Panc1 (cell line): Measurements from ENCODE around the gene TECPR2. TPM values are rescaled to one million over a fixed set of nuclear protein-coding genes. Genes with fewer than 3 reads are reported as not detected.

Experiments
- ATAC-seq: fragments of 200-7000 bp; cut with Tn5 transposase; 2 replicates; pipeline ENCODE4 v1.9.1; 2020; ENCODE audit warnings: mild to moderate bottlenecking, moderate library complexity
- BruUV-seq: library from RNA; stranded (reverse); fragments of 400-500 nt; replicated peaks from 2 replicates; lab custom pipeline; 2021; lab: Mats Ljungman, UMichigan
- CTCF ChIA-PET: fragments of 300-600 bp; sonication (Branson Sonifier 250); formaldehyde crosslinking; loops from one replicate; lab custom pipeline; 2022; ENCODE audit warnings: antibody characterized with exemption; lab: Charles Lee
- POLR2A ChIA-PET: fragments of 300-600 bp; sonication (Branson Sonifier 250); formaldehyde crosslinking; loops from one replicate; lab custom pipeline; 2022; ENCODE audit warnings: antibody characterized with exemption; lab: Charles Lee
- DNase-seq: peaks from one replicate; pipeline ENCODE4 v3.0.0-alpha.2; 2010; ENCODE audit warnings: low read depth, low spot score
- H3K27ac ChIP-seq: 2 replicates; pipeline ENCODE4 v1.5.1; 2011; ENCODE audit warnings: mild to moderate bottlenecking, low read length, inconsistent platforms
- H3K27me3 ChIP-seq: fragments of 200-500 bp; sonication (Bioruptor generic); 2 replicates; pipeline ENCODE4 v1.6.0; 2014; ENCODE audit warnings: low read length, inconsistent platforms; ENCODE audit not compliant: control insufficient read depth, insufficient read depth
- H3K36me3 ChIP-seq: fragments of 200-500 bp; sonication (Bioruptor generic); 2 replicates; pipeline ENCODE4 v1.5.1; 2014; ENCODE audit warnings: inconsistent platforms, mild to moderate bottlenecking, low read length, moderate library complexity; ENCODE audit not compliant: control insufficient read depth, insufficient read depth
- H3K4me1 ChIP-seq: 2 replicates; pipeline ENCODE4 v1.5.1; 2011; ENCODE audit warnings: inconsistent platforms, mild to moderate bottlenecking, low read length, moderate library complexity; ENCODE audit not compliant: control insufficient read depth, insufficient read depth
- H3K4me3 ChIP-seq, 2 experiments: 2 replicates each; pipeline ENCODE4 v1.5.1; 2011 to 2012; ENCODE audit warnings: low read depth in 2 of 2, low read length in 2 of 2, mild to moderate bottlenecking in 2 of 2, inconsistent platforms in 1 of 2, moderate library complexity in 1 of 2
- H3K9me3 ChIP-seq: fragments of 200-500 bp; sonication (Bioruptor generic); 2 replicates; pipeline ENCODE4 v1.5.1; 2014; ENCODE audit warnings: low read depth, mild to moderate bottlenecking, inconsistent platforms, low read length, moderate library complexity; ENCODE audit not compliant: control insufficient read depth, insufficient read depth
- POLR2AphosphoS5 ChIP-seq: IDR thresholded peaks from 2 replicates; pipeline ENCODE4 v1.6.1; 2012; ENCODE audit warnings: mild to moderate bottlenecking, low read depth, low read length, moderate library complexity
- SIN3A ChIP-seq: IDR thresholded peaks from 2 replicates; pipeline ENCODE4 v1.6.1; 2012; ENCODE audit warnings: low read depth, mild to moderate bottlenecking, low read length, moderate library complexity, borderline replicate concordance; ENCODE audit not compliant: insufficient read depth
- TCF7L2 ChIP-seq: IDR thresholded peaks from 2 replicates; pipeline ENCODE4 v1.6.1; 2011; ENCODE audit warnings: mild to moderate bottlenecking, low read depth, low read length, inconsistent platforms
- in situ Hi-C: cut with HindIII; loops from 2 replicates; pipeline ENCODE4 v1.10.0; 2016; ENCODE audit warnings: low sequenced_read_pairs, low pct_unique_long_range_greater_than_20kb
- intact Hi-C: fragments of 100-400 bp; cut with micrococcal nuclease; formaldehyde crosslinking; loops from one replicate; pipeline ENCODE4 v1.10.0; 2022; ENCODE audit not compliant: unreplicated experiment
- total RNA-seq: library from RNA; stranded (reverse); gene quantifications from one replicate; pipeline ENCODE4 v1.2.1, GENCODE V29; 2021; ENCODE audit not compliant: unreplicated experiment
- TF ChIP-seq, protein P1 (sequence below): fragments of 450-650 bp; IDR thresholded peaks from 2 replicates; pipeline ENCODE4 v1.5.1; 2017; ENCODE audit warnings: mild to moderate bottlenecking
- TF ChIP-seq, protein P2 (sequence below), 2 experiments: IDR thresholded peaks; 2 replicates each; pipeline ENCODE4 v1.6.1; 2011 to 2012; ENCODE audit warnings: low read depth in 2 of 2, control low read depth in 1 of 2, low read length in 1 of 2, mild to moderate bottlenecking in 1 of 2, moderate library complexity in 1 of 2; ENCODE audit not compliant: insufficient read depth in 1 of 2

Gene TECPR2
- total RNA-seq, 1 experiment from 2014 or later, result 15.5 TPM

GRCh38 chr14:102445066-102445465 is 82.3 kb downstream of the TECPR2 start:
- no peak for ATAC-seq
- POLR2A ChIA-PET, result no interaction called here
- TF ChIP-seq SIN3A, result no peak
- TF ChIP-seq, protein P1, sequence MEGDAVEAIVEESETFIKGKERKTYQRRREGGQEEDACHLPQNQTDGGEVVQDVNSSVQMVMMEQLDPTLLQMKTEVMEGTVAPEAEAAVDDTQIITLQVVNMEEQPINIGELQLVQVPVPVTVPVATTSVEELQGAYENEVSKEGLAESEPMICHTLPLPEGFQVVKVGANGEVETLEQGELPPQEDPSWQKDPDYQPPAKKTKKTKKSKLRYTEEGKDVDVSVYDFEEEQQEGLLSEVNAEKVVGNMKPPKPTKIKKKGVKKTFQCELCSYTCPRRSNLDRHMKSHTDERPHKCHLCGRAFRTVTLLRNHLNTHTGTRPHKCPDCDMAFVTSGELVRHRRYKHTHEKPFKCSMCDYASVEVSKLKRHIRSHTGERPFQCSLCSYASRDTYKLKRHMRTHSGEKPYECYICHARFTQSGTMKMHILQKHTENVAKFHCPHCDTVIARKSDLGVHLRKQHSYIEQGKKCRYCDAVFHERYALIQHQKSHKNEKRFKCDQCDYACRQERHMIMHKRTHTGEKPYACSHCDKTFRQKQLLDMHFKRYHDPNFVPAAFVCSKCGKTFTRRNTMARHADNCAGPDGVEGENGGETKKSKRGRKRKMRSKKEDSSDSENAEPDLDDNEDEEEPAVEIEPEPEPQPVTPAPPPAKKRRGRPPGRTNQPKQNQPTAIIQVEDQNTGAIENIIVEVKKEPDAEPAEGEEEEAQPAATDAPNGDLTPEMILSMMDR, result no peak
- no peak for TF ChIP-seq TCF7L2
- no peak for TF ChIP-seq POLR2AphosphoS5
- TF ChIP-seq, protein P2, sequence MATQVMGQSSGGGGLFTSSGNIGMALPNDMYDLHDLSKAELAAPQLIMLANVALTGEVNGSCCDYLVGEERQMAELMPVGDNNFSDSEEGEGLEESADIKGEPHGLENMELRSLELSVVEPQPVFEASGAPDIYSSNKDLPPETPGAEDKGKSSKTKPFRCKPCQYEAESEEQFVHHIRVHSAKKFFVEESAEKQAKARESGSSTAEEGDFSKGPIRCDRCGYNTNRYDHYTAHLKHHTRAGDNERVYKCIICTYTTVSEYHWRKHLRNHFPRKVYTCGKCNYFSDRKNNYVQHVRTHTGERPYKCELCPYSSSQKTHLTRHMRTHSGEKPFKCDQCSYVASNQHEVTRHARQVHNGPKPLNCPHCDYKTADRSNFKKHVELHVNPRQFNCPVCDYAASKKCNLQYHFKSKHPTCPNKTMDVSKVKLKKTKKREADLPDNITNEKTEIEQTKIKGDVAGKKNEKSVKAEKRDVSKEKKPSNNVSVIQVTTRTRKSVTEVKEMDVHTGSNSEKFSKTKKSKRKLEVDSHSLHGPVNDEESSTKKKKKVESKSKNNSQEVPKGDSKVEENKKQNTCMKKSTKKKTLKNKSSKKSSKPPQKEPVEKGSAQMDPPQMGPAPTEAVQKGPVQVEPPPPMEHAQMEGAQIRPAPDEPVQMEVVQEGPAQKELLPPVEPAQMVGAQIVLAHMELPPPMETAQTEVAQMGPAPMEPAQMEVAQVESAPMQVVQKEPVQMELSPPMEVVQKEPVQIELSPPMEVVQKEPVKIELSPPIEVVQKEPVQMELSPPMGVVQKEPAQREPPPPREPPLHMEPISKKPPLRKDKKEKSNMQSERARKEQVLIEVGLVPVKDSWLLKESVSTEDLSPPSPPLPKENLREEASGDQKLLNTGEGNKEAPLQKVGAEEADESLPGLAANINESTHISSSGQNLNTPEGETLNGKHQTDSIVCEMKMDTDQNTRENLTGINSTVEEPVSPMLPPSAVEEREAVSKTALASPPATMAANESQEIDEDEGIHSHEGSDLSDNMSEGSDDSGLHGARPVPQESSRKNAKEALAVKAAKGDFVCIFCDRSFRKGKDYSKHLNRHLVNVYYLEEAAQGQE (IDR thresholded peaks at IDR 0.05; ENCODE audit: insufficient read depth in 1 of 2, low read depth in 2 of 2, low read length in 1 of 2), result no peak
- in situ Hi-C loops (no loop called here), intact Hi-C loops (no loop called here)
- Histone ChIP-seq H3K9me3 (no peaks in the 10 kb centered on the region), H3K4me3 (no peak overlapping the region), H3K27ac (no peak overlapping the region), H3K4me1 (no peaks in the 10 kb centered on the region), H3K36me3 (no peaks in the 10 kb centered on the region), H3K27me3 (no peaks in the 10 kb centered on the region)
- CTCF ChIA-PET, result no interaction called here
- no TSS peak for BruUV-seq
- DNase-seq, result no peak

- in situ Hi-C loops, result no loop called here
- TF ChIP-seq, protein P2 (IDR thresholded peaks at IDR 0.05; ENCODE audit: insufficient read depth in 1 of 2, low read depth in 2 of 2, low read length in 1 of 2), result no peak
- TF ChIP-seq TCF7L2 (no peak), SIN3A (no peak), POLR2AphosphoS5 (no peak)
- TF ChIP-seq, protein P1, result no peak
- no peaks in the 10 kb centered on the region for H3K36me3 ChIP-seq
- no peaks in the 10 kb centered on the region for H3K4me1 ChIP-seq
- no peaks in the 10 kb centered on the region for H3K9me3 ChIP-seq
- intact Hi-C loops, result no loop called here
- POLR2A ChIA-PET, result no interaction called here
- H3K4me3 ChIP-seq, result no peak overlapping the region
- no TSS peak for BruUV-seq
- ATAC-seq (no peak), DNase-seq (no peak)
- no peak overlapping the region for H3K27ac ChIP-seq
- no peaks in the 10 kb centered on the region for H3K27me3 ChIP-seq
- CTCF ChIA-PET, result no interaction called here
Observed at GRCh38 chr14:102445641-102446040, 82.9 kb downstream of the TECPR2 start.
